K562 (cell line): Measurements from ENCODE around the gene CHKB. TPM values are rescaled to one million over a fixed set of nuclear protein-coding genes. Genes with fewer than 3 reads are reported as not detected.

Source experiments
- ATF7 ChIP-seq: fragments of 450-650 bp; IDR thresholded peaks from 2 replicates; pipeline ENCODE4 v1.7.1; 2014; ENCODE audit warnings: mild to moderate bottlenecking, moderate library complexity
- CREBBP ChIP-seq: IDR thresholded peaks from one replicate; pipeline ENCODE4 v1.6.1; 2012; ENCODE audit warnings: low read depth, mild to moderate bottlenecking, control low read depth, inconsistent platforms, low read length
- polyA plus RNA-seq, 8 experiments: library from polyadenylated mRNA; depleted of rRNA in 4 of 8; stranded (reverse) in 5 of 8; unstranded in 3 of 8; fragments of >200 nt; fragmentation: Nextera tagmentation in 2 of 8; fragmentation: Illumina TruSeq in 1 of 8; extraction: Ambion mirVana in 2 of 8; extraction: Trizol in 1 of 8; gene quantifications; 2 replicates each; pipeline versions ENCODE4 v1.2.1 to v1.2.3, GENCODE V29; 2011 to 2014; ENCODE audit warnings: inconsistent platforms in 1 of 8, missing spikeins in 1 of 8
- total RNA-seq, 7 experiments: library from RNA; depleted of rRNA in 6 of 7; stranded (reverse); fragments of >200 nt in 6 of 7; fragmentation: Illumina TruSeq in 2 of 7; extraction: Trizol in 2 of 7; gene quantifications; 2 replicates each; pipeline versions ENCODE4 v1.2.1 to v1.2.3, GENCODE V29; 2011 to 2021; ENCODE audit warnings: low replicate concordance in 1 of 7
- TF ChIP-seq, protein P1 (sequence below), 2 experiments: fragments of 450-650 bp in 1 of 2; sonication (generic) in 1 of 2; formaldehyde crosslinking in 1 of 2; IDR thresholded peaks in 1 of 2; conservative IDR thresholded peaks in 1 of 2; 2 replicates each; pipeline versions ENCODE4 v1.6.1 to v1.8.1; 2016 to 2023; ENCODE audit warnings: mild to moderate bottlenecking in 2 of 2, moderate library complexity in 2 of 2, inconsistent platforms in 1 of 2, missing genetic modification reagents in 1 of 2
- TF ChIP-seq, protein P2 (sequence below): fragments of 250-450 bp; sonication (Bioruptor Pico); IDR thresholded peaks from 2 replicates; pipeline ENCODE4 v1.5.0; 2022; ENCODE audit warnings: mild to moderate bottlenecking
- TF ChIP-seq, protein P3 (sequence below): sonication (generic); formaldehyde crosslinking; IDR thresholded peaks from 2 replicates; pipeline ENCODE4 v1.8.1; 2023; ENCODE audit warnings: mild to moderate bottlenecking, missing genetic modification reagents

The CHKB gene
- total and polyA plus RNA-seq, 9 of the 15 experiments (the other 6 are each of a cell fraction or from before 2014, with no cell fraction given), result 2.7 to 31.0 (median 11.0) TPM

DNA sequence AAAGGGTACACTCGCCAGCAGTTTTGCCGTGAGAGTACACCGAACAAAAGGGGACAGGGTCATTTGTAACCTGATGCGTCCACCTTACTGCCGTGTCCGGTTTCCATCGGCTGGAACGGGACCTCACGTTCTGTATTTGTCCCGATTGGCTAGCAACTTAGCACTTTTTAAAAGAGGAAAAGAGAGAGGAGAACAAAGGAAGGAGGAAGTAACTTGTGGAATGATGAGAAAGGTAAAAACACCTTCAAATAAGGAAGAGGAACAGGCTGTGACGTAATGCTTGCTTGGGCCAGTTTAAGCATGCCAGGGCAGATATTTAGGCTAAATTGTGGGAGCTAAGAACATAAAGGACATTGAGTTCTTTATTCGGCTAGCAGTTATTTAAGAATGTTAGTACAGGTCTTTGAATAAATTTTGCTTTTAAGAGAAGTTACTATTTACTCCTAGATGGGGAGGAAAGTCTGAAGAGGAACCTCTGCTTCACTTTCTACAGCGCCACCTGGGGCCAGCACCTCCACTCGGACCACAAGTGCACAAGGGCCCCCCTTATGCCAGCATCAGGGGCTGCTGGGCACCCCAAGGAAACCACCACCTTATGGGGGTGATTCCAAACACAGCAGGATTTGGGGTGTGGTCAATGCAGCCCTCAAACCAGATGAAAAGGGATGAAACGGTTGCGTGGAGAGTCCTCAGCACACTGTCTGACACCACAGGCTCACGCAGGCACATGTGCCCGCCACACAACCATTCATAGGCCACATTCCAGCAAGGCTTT lies 39.5 kb upstream of the CHKB start (continued):
- TF ChIP-seq, protein P1, sequence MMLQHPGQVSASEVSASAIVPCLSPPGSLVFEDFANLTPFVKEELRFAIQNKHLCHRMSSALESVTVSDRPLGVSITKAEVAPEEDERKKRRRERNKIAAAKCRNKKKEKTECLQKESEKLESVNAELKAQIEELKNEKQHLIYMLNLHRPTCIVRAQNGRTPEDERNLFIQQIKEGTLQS (IDR thresholded peaks at IDR 0.05), result 0 out of 2 replicates have a peak, but pooled peaks have one; percentile 12
- TF ChIP-seq, protein P1 (CRISPR knock-in tag; conservative IDR thresholded peaks at IDR 0.05), result no peak
- TF ChIP-seq CREBBP (no peak), ATF7 (peak; percentile 53; the same call in 1 of the 2 replicates)
- TF ChIP-seq, protein P2, sequence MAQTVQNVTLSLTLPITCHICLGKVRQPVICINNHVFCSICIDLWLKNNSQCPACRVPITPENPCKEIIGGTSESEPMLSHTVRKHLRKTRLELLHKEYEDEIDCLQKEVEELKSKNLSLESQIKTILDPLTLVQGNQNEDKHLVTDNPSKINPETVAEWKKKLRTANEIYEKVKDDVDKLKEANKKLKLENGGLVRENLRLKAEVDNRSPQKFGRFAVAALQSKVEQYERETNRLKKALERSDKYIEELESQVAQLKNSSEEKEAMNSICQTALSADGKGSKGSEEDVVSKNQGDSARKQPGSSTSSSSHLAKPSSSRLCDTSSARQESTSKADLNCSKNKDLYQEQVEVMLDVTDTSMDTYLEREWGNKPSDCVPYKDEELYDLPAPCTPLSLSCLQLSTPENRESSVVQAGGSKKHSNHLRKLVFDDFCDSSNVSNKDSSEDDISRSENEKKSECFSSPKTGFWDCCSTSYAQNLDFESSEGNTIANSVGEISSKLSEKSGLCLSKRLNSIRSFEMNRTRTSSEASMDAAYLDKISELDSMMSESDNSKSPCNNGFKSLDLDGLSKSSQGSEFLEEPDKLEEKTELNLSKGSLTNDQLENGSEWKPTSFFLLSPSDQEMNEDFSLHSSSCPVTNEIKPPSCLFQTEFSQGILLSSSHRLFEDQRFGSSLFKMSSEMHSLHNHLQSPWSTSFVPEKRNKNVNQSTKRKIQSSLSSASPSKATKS (CRISPR knock-in tag), result no peak
- TF ChIP-seq, protein P3, sequence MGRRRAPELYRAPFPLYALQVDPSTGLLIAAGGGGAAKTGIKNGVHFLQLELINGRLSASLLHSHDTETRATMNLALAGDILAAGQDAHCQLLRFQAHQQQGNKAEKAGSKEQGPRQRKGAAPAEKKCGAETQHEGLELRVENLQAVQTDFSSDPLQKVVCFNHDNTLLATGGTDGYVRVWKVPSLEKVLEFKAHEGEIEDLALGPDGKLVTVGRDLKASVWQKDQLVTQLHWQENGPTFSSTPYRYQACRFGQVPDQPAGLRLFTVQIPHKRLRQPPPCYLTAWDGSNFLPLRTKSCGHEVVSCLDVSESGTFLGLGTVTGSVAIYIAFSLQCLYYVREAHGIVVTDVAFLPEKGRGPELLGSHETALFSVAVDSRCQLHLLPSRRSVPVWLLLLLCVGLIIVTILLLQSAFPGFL (CRISPR knock-in tag), result no peak
